Parathyroid adenoma (tissue), 2 donors: Measurements from ENCODE around the gene SOS1.

ENCODE experiments used
- H2AFZ ChIP-seq: fragments of 300-600 bp; sonication (generic); one replicate; pipeline ENCODE4 v1.7.0; 2017; ENCODE audit warnings: antibody characterized with exemption, mild to moderate bottlenecking
- H3K27ac ChIP-seq: fragments of 300-600 bp; sonication (generic); one replicate; pipeline ENCODE4 v1.7.0; 2017
- H3K27me3 ChIP-seq: fragments of 300-600 bp; sonication (generic); one replicate; pipeline ENCODE4 v1.7.0; 2017; ENCODE audit warnings: low read length; ENCODE audit not compliant: control insufficient read depth, insufficient read depth
- H3K36me3 ChIP-seq: fragments of 300-600 bp; sonication (generic); one replicate; pipeline ENCODE4 v1.7.0; 2017; ENCODE audit warnings: low read length; ENCODE audit not compliant: control insufficient read depth, insufficient read depth
- H3K4me1 ChIP-seq: fragments of 300-600 bp; sonication (generic); one replicate; pipeline ENCODE4 v1.7.0; 2017; ENCODE audit warnings: control low read depth
- H3K4me2 ChIP-seq: fragments of 300-600 bp; sonication (generic); one replicate; pipeline ENCODE4 v1.7.0; 2017; ENCODE audit warnings: low read length
- H3K4me3 ChIP-seq: fragments of 300-600 bp; sonication (generic); one replicate; pipeline ENCODE4 v1.7.0; 2017; ENCODE audit warnings: low read depth, low read length
- H3K79me2 ChIP-seq: fragments of 300-600 bp; sonication (generic); one replicate; pipeline ENCODE4 v1.7.0; 2017; ENCODE audit warnings: control low read depth
- H3K9ac ChIP-seq: fragments of 300-600 bp; sonication (generic); one replicate; pipeline ENCODE4 v1.7.0; 2017; ENCODE audit warnings: mild to moderate bottlenecking
- H3K9me3 ChIP-seq: fragments of 300-600 bp; sonication (generic); one replicate; pipeline ENCODE4 v1.7.0; 2017; ENCODE audit warnings: low read length; ENCODE audit not compliant: control insufficient read depth
- TF ChIP-seq, protein P1 (sequence below): fragments of 300-600 bp; sonication (generic); IDR thresholded peaks from one replicate; pipeline ENCODE4 v1.7.0; 2017; ENCODE audit warnings: antibody characterized with exemption, mild to moderate bottlenecking
- donor health status: primary hyperparathyroidism.

The SOS1 gene

GRCh38 chr2:39020383-39020782 lies 100.5 kb downstream of the SOS1 start:
- no peak overlapping the region for H3K4me3 ChIP-seq
- H3K9me3 ChIP-seq = no peaks in the 10 kb centered on the region
- no peaks in the 10 kb centered on the region for H3K36me3 ChIP-seq
- peaks cover 2% of the 10 kb centered on the region for H3K79me2 ChIP-seq
- H3K9ac ChIP-seq = no peak overlapping the region
- H3K4me1 ChIP-seq = no peaks in the 10 kb centered on the region
- no peak overlapping the region for H2AFZ ChIP-seq
- peak overlapping the region; percentile 21 for H3K27ac ChIP-seq
- TF ChIP-seq, protein P1, sequence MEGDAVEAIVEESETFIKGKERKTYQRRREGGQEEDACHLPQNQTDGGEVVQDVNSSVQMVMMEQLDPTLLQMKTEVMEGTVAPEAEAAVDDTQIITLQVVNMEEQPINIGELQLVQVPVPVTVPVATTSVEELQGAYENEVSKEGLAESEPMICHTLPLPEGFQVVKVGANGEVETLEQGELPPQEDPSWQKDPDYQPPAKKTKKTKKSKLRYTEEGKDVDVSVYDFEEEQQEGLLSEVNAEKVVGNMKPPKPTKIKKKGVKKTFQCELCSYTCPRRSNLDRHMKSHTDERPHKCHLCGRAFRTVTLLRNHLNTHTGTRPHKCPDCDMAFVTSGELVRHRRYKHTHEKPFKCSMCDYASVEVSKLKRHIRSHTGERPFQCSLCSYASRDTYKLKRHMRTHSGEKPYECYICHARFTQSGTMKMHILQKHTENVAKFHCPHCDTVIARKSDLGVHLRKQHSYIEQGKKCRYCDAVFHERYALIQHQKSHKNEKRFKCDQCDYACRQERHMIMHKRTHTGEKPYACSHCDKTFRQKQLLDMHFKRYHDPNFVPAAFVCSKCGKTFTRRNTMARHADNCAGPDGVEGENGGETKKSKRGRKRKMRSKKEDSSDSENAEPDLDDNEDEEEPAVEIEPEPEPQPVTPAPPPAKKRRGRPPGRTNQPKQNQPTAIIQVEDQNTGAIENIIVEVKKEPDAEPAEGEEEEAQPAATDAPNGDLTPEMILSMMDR = no peak
- H3K4me2 ChIP-seq = no peak overlapping the region
- H3K27me3 ChIP-seq = no peaks in the 10 kb centered on the region

GRCh38 chr2:39018638-39019037 lies 102.2 kb downstream of the SOS1 start:
- Histone ChIP-seq H3K4me1 (no peaks in the 10 kb centered on the region), H3K9me3 (no peaks in the 10 kb centered on the region), H3K27me3 (no peaks in the 10 kb centered on the region), H3K9ac (no peak overlapping the region), H3K36me3 (no peaks in the 10 kb centered on the region), H3K4me2 (no peak overlapping the region), H3K4me3 (peak overlapping the region; percentile 25), H3K27ac (peak overlapping the region; percentile 49), H3K79me2 (peaks cover 2% of the 10 kb centered on the region), H2AFZ (no peak overlapping the region)
- TF ChIP-seq, protein P1 = no peak

GRCh38 chr2:39017334-39017733 lies 103.5 kb downstream of the SOS1 start:
- Histone ChIP-seq H3K4me2 (no peak overlapping the region), H3K79me2 (peaks cover 2% of the 10 kb centered on the region), H3K4me3 (no peak overlapping the region), H3K9me3 (no peaks in the 10 kb centered on the region), H3K36me3 (no peaks in the 10 kb centered on the region), H3K27me3 (no peaks in the 10 kb centered on the region), H3K9ac (no peak overlapping the region), H2AFZ (no peak overlapping the region), H3K4me1 (no peaks in the 10 kb centered on the region), H3K27ac (no peak overlapping the region)
- TF ChIP-seq, protein P1 = no peak

- Histone ChIP-seq H3K27ac (no peak overlapping the region), H3K27me3 (no peaks in the 10 kb centered on the region), H3K9ac (no peak overlapping the region), H3K36me3 (no peaks in the 10 kb centered on the region), H3K4me2 (no peak overlapping the region), H3K79me2 (peaks cover 2% of the 10 kb centered on the region), H3K4me3 (no peak overlapping the region), H3K9me3 (no peaks in the 10 kb centered on the region), H2AFZ (no peak overlapping the region), H3K4me1 (no peaks in the 10 kb centered on the region)
- TF ChIP-seq, protein P1 = no peak
These were observed 105.4 kb downstream of the SOS1 start for GRCh38 chr2:39015424-39015823.

DNA sequence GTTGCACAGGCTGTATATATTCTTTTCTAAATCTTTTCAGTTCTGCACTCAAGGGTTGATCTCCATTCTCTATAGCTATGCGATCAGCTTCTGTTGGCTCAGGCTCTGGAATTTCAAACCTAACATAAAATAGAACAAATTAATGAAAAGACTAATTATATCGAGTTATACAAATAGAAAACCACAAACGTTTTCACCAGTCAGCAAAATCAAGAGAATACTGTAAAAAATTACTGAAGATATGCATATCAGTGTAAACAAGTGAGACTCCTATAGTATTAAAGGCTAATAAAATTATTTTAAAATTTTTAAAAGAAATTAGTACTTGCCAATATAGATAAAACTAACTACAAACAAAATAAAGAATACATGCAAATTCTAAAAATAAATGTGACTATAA lies 107.0 kb downstream of the SOS1 start:
- H3K27me3 ChIP-seq = no peaks in the 10 kb centered on the region
- no peak overlapping the region for H3K4me2 ChIP-seq
- H3K9me3 ChIP-seq = no peaks in the 10 kb centered on the region
- TF ChIP-seq, protein P1 = no peak
- no peaks in the 10 kb centered on the region for H3K4me1 ChIP-seq
- no peak overlapping the region for H3K9ac ChIP-seq
- H3K36me3 ChIP-seq = no peaks in the 10 kb centered on the region
- H3K4me3 ChIP-seq = no peak overlapping the region
- H3K79me2 ChIP-seq = no peaks in the 10 kb centered on the region
- no peak overlapping the region for H2AFZ ChIP-seq
- H3K27ac ChIP-seq = no peak overlapping the region
